ENCODE data around the gene FUT1. TPM values are rescaled to one million over a fixed set of nuclear protein-coding genes. Genes with fewer than 3 reads are reported as not detected.

FUT1 gene
- total and polyA plus RNA-seq, 9 of the 15 experiments (the other 6 are each of a cell fraction or from before 2014, with no cell fraction given) = 2.3 to 18.5 (median 8.8) TPM

- TF ChIP-seq, protein P1, sequence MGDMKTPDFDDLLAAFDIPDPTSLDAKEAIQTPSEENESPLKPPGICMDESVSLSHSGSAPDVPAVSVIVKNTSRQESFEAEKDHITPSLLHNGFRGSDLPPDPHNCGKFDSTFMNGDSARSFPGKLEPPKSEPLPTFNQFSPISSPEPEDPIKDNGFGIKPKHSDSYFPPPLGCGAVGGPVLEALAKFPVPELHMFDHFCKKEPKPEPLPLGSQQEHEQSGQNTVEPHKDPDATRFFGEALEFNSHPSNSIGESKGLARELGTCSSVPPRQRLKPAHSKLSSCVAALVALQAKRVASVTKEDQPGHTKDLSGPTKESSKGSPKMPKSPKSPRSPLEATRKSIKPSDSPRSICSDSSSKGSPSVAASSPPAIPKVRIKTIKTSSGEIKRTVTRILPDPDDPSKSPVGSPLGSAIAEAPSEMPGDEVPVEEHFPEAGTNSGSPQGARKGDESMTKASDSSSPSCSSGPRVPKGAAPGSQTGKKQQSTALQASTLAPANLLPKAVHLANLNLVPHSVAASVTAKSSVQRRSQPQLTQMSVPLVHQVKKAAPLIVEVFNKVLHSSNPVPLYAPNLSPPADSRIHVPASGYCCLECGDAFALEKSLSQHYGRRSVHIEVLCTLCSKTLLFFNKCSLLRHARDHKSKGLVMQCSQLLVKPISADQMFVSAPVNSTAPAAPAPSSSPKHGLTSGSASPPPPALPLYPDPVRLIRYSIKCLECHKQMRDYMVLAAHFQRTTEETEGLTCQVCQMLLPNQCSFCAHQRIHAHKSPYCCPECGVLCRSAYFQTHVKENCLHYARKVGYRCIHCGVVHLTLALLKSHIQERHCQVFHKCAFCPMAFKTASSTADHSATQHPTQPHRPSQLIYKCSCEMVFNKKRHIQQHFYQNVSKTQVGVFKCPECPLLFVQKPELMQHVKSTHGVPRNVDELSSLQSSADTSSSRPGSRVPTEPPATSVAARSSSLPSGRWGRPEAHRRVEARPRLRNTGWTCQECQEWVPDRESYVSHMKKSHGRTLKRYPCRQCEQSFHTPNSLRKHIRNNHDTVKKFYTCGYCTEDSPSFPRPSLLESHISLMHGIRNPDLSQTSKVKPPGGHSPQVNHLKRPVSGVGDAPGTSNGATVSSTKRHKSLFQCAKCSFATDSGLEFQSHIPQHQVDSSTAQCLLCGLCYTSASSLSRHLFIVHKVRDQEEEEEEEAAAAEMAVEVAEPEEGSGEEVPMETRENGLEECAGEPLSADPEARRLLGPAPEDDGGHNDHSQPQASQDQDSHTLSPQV (IDR thresholded peaks at IDR 0.05) = peak; percentile 26; the same call in 1 of the 2 replicates
- TF ChIP-seq NR4A1 (CRISPR knock-in tag; IDR thresholded peaks at IDR 0.05) (no peak), NR4A1 (tag; IDR thresholded peaks at IDR 0.05) (0 out of 2 replicates have a peak, but pooled peaks have one; percentile 19), HCFC1 (IDR thresholded peaks at IDR 0.05; ENCODE audit: low read depth, low read length) (0 out of 2 replicates have a peak, but pooled peaks have one; percentile 14), KDM5B (IDR thresholded peaks at IDR 0.05; ENCODE audit: insufficient replicate concordance, low read depth, low read length) (peak; percentile 39), ZNF785 (CRISPR knock-in tag; IDR thresholded peaks at IDR 0.05) (no peak), SUPT5H (IDR thresholded peaks at IDR 0.05) (peak; percentile 57; the same call in 1 of the 2 replicates), SNIP1 (IDR thresholded peaks at IDR 0.05; ENCODE audit: low read depth) (no peak), HDGF (IDR thresholded peaks at IDR 0.05) (peak; percentile 86), ZNF609 (CRISPR knock-in tag; IDR thresholded peaks at IDR 0.05; ENCODE audit: borderline replicate concordance) (no peak), HDAC2 (IDR thresholded peaks at IDR 0.05) (0 out of 2 replicates have a peak, but pooled peaks have one; percentile 45), GABPB2 (CRISPR knock-in tag; conservative IDR thresholded peaks at IDR 0.05) (no peak), POLR2A (conservative IDR thresholded peaks at IDR 0.05) (peak; percentile 58), OTX1 (CRISPR knock-in tag; IDR thresholded peaks at IDR 0.05) (peak; percentile 64; the same call in 1 of the 2 replicates), ZNF583 (CRISPR knock-in tag; IDR thresholded peaks at IDR 0.05) (peak; percentile 51; the same call in 1 of the 2 replicates), EGR1 (conservative IDR thresholded peaks at IDR 0.05) (peak; percentile 49), TAF1 (IDR thresholded peaks at IDR 0.05; ENCODE audit: control insufficient read depth, extremely low read depth, insufficient read depth, low read length, severe bottlenecking) (peak; percentile 17), KLF6 (CRISPR knock-in tag; IDR thresholded peaks at IDR 0.05; ENCODE audit: borderline replicate concordance) (no peak)
- TF ChIP-seq, protein P2, sequence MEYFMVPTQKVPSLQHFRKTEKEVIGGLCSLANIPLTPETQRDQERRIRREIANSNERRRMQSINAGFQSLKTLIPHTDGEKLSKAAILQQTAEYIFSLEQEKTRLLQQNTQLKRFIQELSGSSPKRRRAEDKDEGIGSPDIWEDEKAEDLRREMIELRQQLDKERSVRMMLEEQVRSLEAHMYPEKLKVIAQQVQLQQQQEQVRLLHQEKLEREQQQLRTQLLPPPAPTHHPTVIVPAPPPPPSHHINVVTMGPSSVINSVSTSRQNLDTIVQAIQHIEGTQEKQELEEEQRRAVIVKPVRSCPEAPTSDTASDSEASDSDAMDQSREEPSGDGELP (CRISPR knock-in tag; IDR thresholded peaks at IDR 0.05; ENCODE audit: borderline replicate concordance) = peak; percentile 64; the same call in 1 of the 2 replicates
Observed at GRCh38 chr19:48741129-48741999, 11.1 kb downstream of the FUT1 start (continued).

Measured in K562 (cell line).